HFF-Myc (cell line): ENCODE measurements around the gene MYOM3.

ENCODE experiments used
- DNase-seq: peaks from one replicate; pipeline ENCODE4 v3.0.0-alpha.2; 2011; ENCODE audit warnings: low read depth; ENCODE audit errors: extremely low read depth
- H3K4me3 ChIP-seq: replicated peaks from 2 replicates; pipeline ENCODE4 v1.5.1; 2011; ENCODE audit warnings: low read depth, mild to moderate bottlenecking, control low read depth, low read length
- TF ChIP-seq, protein P1 (sequence below): IDR thresholded peaks from 2 replicates; pipeline ENCODE4 v1.5.1; 2012; ENCODE audit warnings: mild to moderate bottlenecking, low read depth, low read length, control low read depth; ENCODE audit errors: missing control alignments

Gene MYOM3

DNA sequence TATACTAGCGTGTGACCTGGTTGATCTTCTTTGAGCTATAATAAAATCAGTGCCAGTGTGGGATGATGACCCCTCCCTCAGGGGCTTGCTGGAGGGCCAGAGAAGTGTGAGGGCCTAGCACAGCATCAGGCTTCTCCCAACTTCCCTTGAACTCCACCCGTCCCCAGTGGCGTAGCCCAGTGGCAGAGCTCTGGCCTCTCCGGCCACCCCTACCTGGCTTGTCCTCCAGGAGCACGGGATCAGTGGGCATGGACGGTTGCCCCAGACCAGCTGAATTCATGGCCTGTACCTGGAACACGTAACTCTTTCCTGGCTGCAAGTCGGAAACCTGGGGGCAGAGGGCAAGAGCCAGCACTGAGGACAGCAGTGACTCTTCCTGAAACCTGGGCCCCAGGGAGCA, 36.0 kb downstream of the MYOM3 start:
- TF ChIP-seq, protein P1, sequence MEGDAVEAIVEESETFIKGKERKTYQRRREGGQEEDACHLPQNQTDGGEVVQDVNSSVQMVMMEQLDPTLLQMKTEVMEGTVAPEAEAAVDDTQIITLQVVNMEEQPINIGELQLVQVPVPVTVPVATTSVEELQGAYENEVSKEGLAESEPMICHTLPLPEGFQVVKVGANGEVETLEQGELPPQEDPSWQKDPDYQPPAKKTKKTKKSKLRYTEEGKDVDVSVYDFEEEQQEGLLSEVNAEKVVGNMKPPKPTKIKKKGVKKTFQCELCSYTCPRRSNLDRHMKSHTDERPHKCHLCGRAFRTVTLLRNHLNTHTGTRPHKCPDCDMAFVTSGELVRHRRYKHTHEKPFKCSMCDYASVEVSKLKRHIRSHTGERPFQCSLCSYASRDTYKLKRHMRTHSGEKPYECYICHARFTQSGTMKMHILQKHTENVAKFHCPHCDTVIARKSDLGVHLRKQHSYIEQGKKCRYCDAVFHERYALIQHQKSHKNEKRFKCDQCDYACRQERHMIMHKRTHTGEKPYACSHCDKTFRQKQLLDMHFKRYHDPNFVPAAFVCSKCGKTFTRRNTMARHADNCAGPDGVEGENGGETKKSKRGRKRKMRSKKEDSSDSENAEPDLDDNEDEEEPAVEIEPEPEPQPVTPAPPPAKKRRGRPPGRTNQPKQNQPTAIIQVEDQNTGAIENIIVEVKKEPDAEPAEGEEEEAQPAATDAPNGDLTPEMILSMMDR: no peak
- no peak for DNase-seq
- H3K4me3 ChIP-seq: no peak overlapping the region

DNA sequence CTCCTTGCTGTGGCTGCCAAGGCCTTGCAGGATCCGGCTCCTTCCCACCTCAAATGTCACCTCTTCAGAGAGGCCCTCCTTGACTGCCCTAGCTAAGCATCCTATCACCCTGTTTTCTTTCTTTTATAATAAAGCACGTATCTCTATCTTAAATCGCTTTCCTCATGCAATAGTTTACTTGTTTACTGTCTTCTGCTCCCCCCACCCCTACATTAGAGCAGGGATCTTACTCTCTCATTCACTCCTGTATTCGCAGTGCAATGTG, 36.4 kb downstream of the MYOM3 start:
- DNase-seq: no peak
- H3K4me3 ChIP-seq: no peak overlapping the region

DNA sequence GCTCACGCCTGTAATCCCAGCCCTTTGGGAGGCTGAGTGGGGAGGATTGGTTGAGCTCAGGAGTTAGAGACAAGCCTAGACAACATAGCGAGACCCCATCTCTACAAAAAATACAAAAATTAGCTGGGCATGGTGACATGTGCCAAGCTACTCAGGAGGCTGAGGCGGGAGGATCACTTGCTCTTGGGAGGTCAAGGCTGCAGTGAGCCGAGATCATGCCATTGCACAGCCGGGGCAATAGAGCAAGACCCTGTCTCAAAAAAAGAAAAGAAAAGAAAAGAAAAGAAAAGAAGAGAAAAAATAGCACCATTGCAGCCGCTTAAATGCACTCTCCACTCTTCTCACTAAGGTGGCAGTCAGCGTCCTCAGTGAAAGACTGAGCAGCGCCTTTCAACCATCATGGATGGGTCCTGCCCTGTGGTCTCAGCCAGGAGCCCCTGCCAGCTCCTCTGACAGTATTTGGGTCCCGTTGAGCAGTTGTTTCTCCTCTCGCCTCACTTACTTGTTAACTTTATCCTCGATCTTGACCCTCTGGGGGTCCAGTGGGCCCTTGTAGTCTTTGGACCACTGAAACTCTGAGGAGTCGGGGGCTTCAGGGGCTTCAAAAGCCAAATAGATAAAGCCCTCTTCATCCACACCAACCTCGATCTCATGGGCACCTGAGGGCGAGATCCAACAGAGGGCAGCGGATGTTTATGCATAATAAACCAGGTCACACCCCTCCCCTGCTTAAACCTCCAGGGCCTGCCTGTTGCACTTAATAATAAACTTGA, 36.9 kb downstream of the MYOM3 start:
- no peak for DNase-seq
- no peak overlapping the region for H3K4me3 ChIP-seq

More for the DNA sequence above, 36.4 kb downstream of the MYOM3 start:
- TF ChIP-seq, protein P1: no peak

GRCh38 chr1:24074196-24074595, 37.7 kb downstream of the MYOM3 start:
- no peak overlapping the region for H3K4me3 ChIP-seq
- TF ChIP-seq, protein P1: no peak
- DNase-seq: no peak

More for the DNA sequence above, 36.9 kb downstream of the MYOM3 start:
- TF ChIP-seq, protein P1: no peak

- no peak for DNase-seq
- H3K4me3 ChIP-seq: no peak overlapping the region
- TF ChIP-seq, protein P1: no peak
These were observed 40.0 kb downstream of the MYOM3 start for GRCh38 chr1:24071941-24072340.

GRCh38 chr1:24070821-24071393, 41.0 kb downstream of the MYOM3 start:
- no peak overlapping the region for H3K4me3 ChIP-seq
- TF ChIP-seq, protein P1: peak; percentile 89
- DNase-seq: peak; percentile 72
